ENCODE measurements around the gene FEN1.

The FEN1 gene

GRCh38 chr11:61792310-61793082, at the start of gene FEN1, which contains the start of gene TMEM258:
Gene FEN1 (plus strand): TSS chr11:61792911. CDS start chr11:61795362, 2,451 bp downstream.
Gene TMEM258 (minus strand): TSS chr11:61792599. CDS start chr11:61792558, 41 bp downstream.
- Histone ChIP-seq H3K4me3 (ENCODE audit: low read length) (peak within 1 kb of the TSS; percentile 90), H3K4me1 (ENCODE audit: control insufficient read depth, insufficient read depth, low read length) (peaks cover 5% of the 10 kb centered on the region)

GRCh38 chr11:61743486-61744095, 49.1 kb upstream of the FEN1 start:
- H3K36me3 ChIP-seq (ENCODE audit: control insufficient read depth, insufficient read depth, low read length), result peaks cover 7% of the 10 kb centered on the region

More at GRCh38 chr11:61792310-61793082, at the start of gene FEN1, which contains the start of gene TMEM258:
- Histone ChIP-seq H3K27ac (ENCODE audit: low read depth, low read length) (peak within 1 kb of the TSS; percentile 96), H3K36me3 (ENCODE audit: control insufficient read depth, insufficient read depth, low read length) (peaks cover 23% of the 10 kb centered on the region), H3K9ac (ENCODE audit: low read length) (peak within 1 kb of the TSS; percentile 87), H3K27me3 (ENCODE audit: control insufficient read depth, insufficient read depth, low read length) (no peaks in the 10 kb centered on the region)

GRCh38 chr11:61744181-61744580, 48.5 kb upstream of the FEN1 start:
- Histone ChIP-seq H3K36me3 (ENCODE audit: control insufficient read depth, insufficient read depth, low read length) (peaks cover 7% of the 10 kb centered on the region), H3K4me1 (ENCODE audit: control insufficient read depth, insufficient read depth, low read length) (no peaks in the 10 kb centered on the region), H3K4me3 (ENCODE audit: low read length) (no peak overlapping the region), H3K27ac (ENCODE audit: low read depth, low read length) (no peak overlapping the region), H3K9ac (ENCODE audit: low read length) (no peak overlapping the region), H3K27me3 (ENCODE audit: control insufficient read depth, insufficient read depth, low read length) (no peaks in the 10 kb centered on the region)

More at GRCh38 chr11:61743486-61744095, 49.1 kb upstream of the FEN1 start:
- Histone ChIP-seq H3K4me1 (ENCODE audit: control insufficient read depth, insufficient read depth, low read length) (no peaks in the 10 kb centered on the region), H3K27me3 (ENCODE audit: control insufficient read depth, insufficient read depth, low read length) (no peaks in the 10 kb centered on the region), H3K9ac (ENCODE audit: low read length) (no peak overlapping the region), H3K4me3 (ENCODE audit: low read length) (no peak overlapping the region), H3K27ac (ENCODE audit: low read depth, low read length) (no peak overlapping the region)

GRCh38 chr11:61744609-61745156, 48.0 kb upstream of the FEN1 start:
- peaks cover 7% of the 10 kb centered on the region for H3K36me3 ChIP-seq (ENCODE audit: control insufficient read depth, insufficient read depth, low read length)
- no peaks in the 10 kb centered on the region for H3K27me3 ChIP-seq (ENCODE audit: control insufficient read depth, insufficient read depth, low read length)
- H3K27ac ChIP-seq (ENCODE audit: low read depth, low read length), result no peak overlapping the region
- H3K4me1 ChIP-seq (ENCODE audit: control insufficient read depth, insufficient read depth, low read length), result no peaks in the 10 kb centered on the region
- H3K4me3 ChIP-seq (ENCODE audit: low read length), result no peak overlapping the region
- no peak overlapping the region for H3K9ac ChIP-seq (ENCODE audit: low read length)

- no peak overlapping the region for H3K27ac ChIP-seq (ENCODE audit: low read depth, low read length)
- H3K4me1 ChIP-seq (ENCODE audit: control insufficient read depth, insufficient read depth, low read length), result no peaks in the 10 kb centered on the region
- no peak overlapping the region for H3K9ac ChIP-seq (ENCODE audit: low read length)
- H3K4me3 ChIP-seq (ENCODE audit: low read length), result no peak overlapping the region
- peaks cover 5% of the 10 kb centered on the region for H3K36me3 ChIP-seq (ENCODE audit: control insufficient read depth, insufficient read depth, low read length)
- H3K27me3 ChIP-seq (ENCODE audit: control insufficient read depth, insufficient read depth, low read length), result no peaks in the 10 kb centered on the region
These were observed 46.8 kb upstream of the FEN1 start for GRCh38 chr11:61745781-61746441.

- Histone ChIP-seq H3K4me1 (ENCODE audit: control insufficient read depth, insufficient read depth, low read length) (no peaks in the 10 kb centered on the region), H3K4me3 (ENCODE audit: low read length) (no peak overlapping the region), H3K9ac (ENCODE audit: low read length) (no peak overlapping the region), H3K27me3 (ENCODE audit: control insufficient read depth, insufficient read depth, low read length) (no peaks in the 10 kb centered on the region), H3K27ac (ENCODE audit: low read depth, low read length) (no peak overlapping the region), H3K36me3 (ENCODE audit: control insufficient read depth, insufficient read depth, low read length) (peaks cover 3% of the 10 kb centered on the region)
These were observed 46.1 kb upstream of the FEN1 start for GRCh38 chr11:61746442-61747191.

- Histone ChIP-seq H3K4me1 (ENCODE audit: control insufficient read depth, insufficient read depth, low read length) (no peaks in the 10 kb centered on the region), H3K9ac (ENCODE audit: low read length) (no peak overlapping the region), H3K4me3 (ENCODE audit: low read length) (no peak overlapping the region), H3K27ac (ENCODE audit: low read depth, low read length) (no peak overlapping the region), H3K36me3 (ENCODE audit: control insufficient read depth, insufficient read depth, low read length) (peaks cover 3% of the 10 kb centered on the region), H3K27me3 (ENCODE audit: control insufficient read depth, insufficient read depth, low read length) (no peaks in the 10 kb centered on the region)
These were observed 45.3 kb upstream of the FEN1 start for GRCh38 chr11:61747192-61747966.

GRCh38 chr11:61747967-61748285, 44.8 kb upstream of the FEN1 start:
- H3K9ac ChIP-seq (ENCODE audit: low read length), result no peak overlapping the region
- peaks cover 3% of the 10 kb centered on the region for H3K36me3 ChIP-seq (ENCODE audit: control insufficient read depth, insufficient read depth, low read length)
- no peaks in the 10 kb centered on the region for H3K4me1 ChIP-seq (ENCODE audit: control insufficient read depth, insufficient read depth, low read length)
- no peak overlapping the region for H3K4me3 ChIP-seq (ENCODE audit: low read length)
- no peak overlapping the region for H3K27ac ChIP-seq (ENCODE audit: low read depth, low read length)
- H3K27me3 ChIP-seq (ENCODE audit: control insufficient read depth, insufficient read depth, low read length), result peaks cover 2% of the 10 kb centered on the region

- Histone ChIP-seq H3K27ac (ENCODE audit: low read depth, low read length) (no peak overlapping the region), H3K9ac (ENCODE audit: low read length) (no peak overlapping the region), H3K27me3 (ENCODE audit: control insufficient read depth, insufficient read depth, low read length) (peaks cover 6% of the 10 kb centered on the region), H3K36me3 (ENCODE audit: control insufficient read depth, insufficient read depth, low read length) (no peaks in the 10 kb centered on the region), H3K4me1 (ENCODE audit: control insufficient read depth, insufficient read depth, low read length) (no peaks in the 10 kb centered on the region), H3K4me3 (ENCODE audit: low read length) (no peak overlapping the region)
These were observed 43.0 kb upstream of the FEN1 start for GRCh38 chr11:61749591-61750217.

GRCh38 chr11:61750631-61751273, 42.0 kb upstream of the FEN1 start:
- Histone ChIP-seq H3K9ac (ENCODE audit: low read length) (no peak overlapping the region), H3K36me3 (ENCODE audit: control insufficient read depth, insufficient read depth, low read length) (no peaks in the 10 kb centered on the region), H3K4me1 (ENCODE audit: control insufficient read depth, insufficient read depth, low read length) (no peaks in the 10 kb centered on the region), H3K27ac (ENCODE audit: low read depth, low read length) (no peak overlapping the region), H3K27me3 (ENCODE audit: control insufficient read depth, insufficient read depth, low read length) (peaks cover 6% of the 10 kb centered on the region), H3K4me3 (ENCODE audit: low read length) (no peak overlapping the region)

GRCh38 chr11:61751384-61751783, 41.3 kb upstream of the FEN1 start:
- Histone ChIP-seq H3K27ac (ENCODE audit: low read depth, low read length) (no peak overlapping the region), H3K27me3 (ENCODE audit: control insufficient read depth, insufficient read depth, low read length) (peaks cover 6% of the 10 kb centered on the region), H3K9ac (ENCODE audit: low read length) (no peak overlapping the region), H3K4me3 (ENCODE audit: low read length) (no peak overlapping the region), H3K36me3 (ENCODE audit: control insufficient read depth, insufficient read depth, low read length) (no peaks in the 10 kb centered on the region), H3K4me1 (ENCODE audit: control insufficient read depth, insufficient read depth, low read length) (no peaks in the 10 kb centered on the region)
